SK-N-SH (cell line): ENCODE measurements around the gene SHLD1. TPM values are rescaled to one million over a fixed set of nuclear protein-coding genes. Genes with fewer than 3 reads are reported as not detected.

Experiments
- CTCF ChIA-PET: fragments of 300-600, 350-600 bp; formaldehyde crosslinking; extraction: SDS; loops from one replicate; lab custom pipeline; 2021; lab: Yijun Ruan, JAX
- POLR2A ChIA-PET: fragments of 350-600 bp; sonication (Branson Sonifier 250); formaldehyde crosslinking; extraction: SDS; loops from one replicate; lab custom pipeline; 2020; ENCODE audit warnings: antibody characterized with exemption, inconsistent platforms; lab: Yijun Ruan, JAX
- DNase-seq: peaks from one replicate; pipeline ENCODE4 v3.0.0; 2012
- H2AFZ ChIP-seq: fragments of 200-600 bp; sonication (generic); 2 replicates; pipeline ENCODE4 v1.8.1; 2016; ENCODE audit warnings: antibody characterized with exemption, mild to moderate bottlenecking, low read depth
- H3F3A ChIP-seq: fragments of 200-600 bp; sonication (generic); replicated peaks from 2 replicates; pipeline ENCODE3; 2016; ENCODE audit warnings: antibody characterized with exemption, mild to moderate bottlenecking; ENCODE audit not compliant: insufficient read depth
- H3K27ac ChIP-seq, 2 experiments: fragments of 200-500 bp in 1 of 2; fragments of 200-600 bp in 1 of 2; sonication (Bioruptor generic) in 1 of 2; sonication (generic), shearing (Covaris generic) in 1 of 2; 2 replicates each; pipeline versions ENCODE4 v1.5.1 to v1.6.1; 2014 to 2016; ENCODE audit warnings: low read depth in 2 of 2, inconsistent platforms in 1 of 2, low read length in 1 of 2, mild to moderate bottlenecking in 1 of 2, mixed read lengths in 1 of 2
- H3K27me3 ChIP-seq: fragments of 200-600 bp; sonication (generic), shearing (Covaris generic); 2 replicates; pipeline ENCODE4 v1.6.1; 2016; ENCODE audit warnings: mixed run types; ENCODE audit not compliant: insufficient read depth
- H3K36me3 ChIP-seq, 2 experiments: fragments of 200-500 bp in 1 of 2; fragments of 200-600 bp in 1 of 2; sonication (Bioruptor generic) in 1 of 2; sonication (generic) in 1 of 2; replicated peaks in 1 of 2; 2 replicates each; pipeline versions ENCODE3 to v1.5.1; 2014 to 2016; ENCODE audit warnings: low read length in 1 of 2, mild to moderate bottlenecking in 1 of 2; ENCODE audit not compliant: insufficient read depth in 2 of 2, control insufficient read depth in 1 of 2
- H3K4me1 ChIP-seq, 2 experiments: fragments of 200-500 bp in 1 of 2; fragments of 200-600 bp in 1 of 2; sonication (Bioruptor generic) in 1 of 2; sonication (generic), shearing (Covaris generic) in 1 of 2; 2 replicates each; pipeline versions ENCODE4 v1.5.1 to v1.6.1; 2014 to 2016; ENCODE audit warnings: low read depth in 1 of 2, low read length in 1 of 2, mixed run types in 1 of 2; ENCODE audit not compliant: insufficient read depth in 2 of 2, control insufficient read depth in 1 of 2
- H3K4me2 ChIP-seq: fragments of 200-600 bp; sonication (generic), shearing (Covaris generic); 2 replicates; pipeline ENCODE4 v1.6.1; 2017; ENCODE audit warnings: mixed run types
- H3K4me3 ChIP-seq, 2 experiments: fragments of 200-500 bp in 1 of 2; fragments of 200-600 bp in 1 of 2; sonication (Bioruptor generic) in 1 of 2; sonication (generic), shearing (Covaris generic) in 1 of 2; 2 replicates each; pipeline versions ENCODE4 v1.5.1 to v1.8.1; 2014 to 2016; ENCODE audit warnings: low read depth in 2 of 2, inconsistent platforms in 1 of 2, low read length in 1 of 2, mild to moderate bottlenecking in 1 of 2, mixed read lengths in 1 of 2, moderate library complexity in 1 of 2
- H3K79me2 ChIP-seq: fragments of 200-600 bp; sonication (generic); 2 replicates; pipeline ENCODE4 v1.8.1; 2017; ENCODE audit warnings: mild to moderate bottlenecking; ENCODE audit not compliant: insufficient read depth
- H3K9ac ChIP-seq: fragments of 200-600 bp; sonication (generic); 2 replicates; pipeline ENCODE4 v1.6.1; 2017; ENCODE audit warnings: mixed run types
- H3K9me2 ChIP-seq: fragments of 200-600 bp; sonication (generic); 2 replicates; pipeline ENCODE4 v1.6.1; 2017; ENCODE audit warnings: mixed run types
- H3K9me3 ChIP-seq: fragments of 200-600 bp; sonication (generic); 2 replicates; pipeline ENCODE4 v1.6.1; 2017; ENCODE audit warnings: mixed run types, mild to moderate bottlenecking, moderate library complexity
- H4K20me1 ChIP-seq: fragments of 200-600 bp; sonication (generic); 2 replicates; pipeline ENCODE4 v1.6.1; 2017; ENCODE audit warnings: mild to moderate bottlenecking, mixed run types; ENCODE audit not compliant: insufficient read depth
- CTCF ChIP-seq: fragments of 200-600 bp; sonication (generic); IDR thresholded peaks from 2 replicates; pipeline ENCODE4 v1.6.1; 2017; ENCODE audit warnings: antibody characterized with exemption, mild to moderate bottlenecking, moderate library complexity
- EP300 ChIP-seq, 2 experiments: IDR thresholded peaks; 2 replicates each; pipeline versions ENCODE4 v1.4.0 to v1.6.1; 2012; ENCODE audit warnings: borderline replicate concordance in 1 of 2, low read depth in 1 of 2, low read length in 1 of 2
- EZH2phosphoT487 ChIP-seq: fragments of 200-600 bp; sonication (generic); IDR thresholded peaks from 2 replicates; pipeline ENCODE4 v1.6.1; 2017; ENCODE audit warnings: low read depth, mixed run types, mild to moderate bottlenecking, antibody characterized with exemption, moderate library complexity, borderline replicate concordance
- RXRA ChIP-seq: IDR thresholded peaks from 2 replicates; pipeline ENCODE4 v1.4.0; 2012; ENCODE audit warnings: low read depth, mild to moderate bottlenecking, borderline replicate concordance
- USF1 ChIP-seq: IDR thresholded peaks from 2 replicates; pipeline ENCODE4 v1.4.0; 2012; ENCODE audit warnings: low read depth, borderline replicate concordance
- ZBTB33 ChIP-seq: IDR thresholded peaks from 2 replicates; pipeline ENCODE4 v1.4.0; 2012; ENCODE audit warnings: low read depth, borderline replicate concordance
- WGBS: methylation state at CpG from one replicate; pipeline ENCODE4 v1.1.6; 2017; ENCODE audit warnings: low lambda C conversion rate; 5-methylcytosine and 5-hydroxymethylcytosine counted together
- polyA plus RNA-seq, 3 experiments: library from polyadenylated mRNA; depleted of rRNA; stranded (reverse); fragments of >200 nt; gene quantifications; 2 replicates each; pipeline ENCODE4 v1.2.3, GENCODE V29; 2012

SHLD1 gene
- polyA plus RNA-seq, 1 of the 3 experiments (the other 2 are of a cell fraction), result 4.5 TPM

- Histone ChIP-seq H3K4me2 (no peak overlapping the region), H3K9me2 (no peaks in the 10 kb centered on the region), H3K4me1 (peaks cover 0 to 2% of the 10 kb centered on the region in 2 experiments; a peak in 1 of 4 replicates), H3K27me3 (no peaks in the 10 kb centered on the region), H3F3A (no peaks in the 10 kb centered on the region), H3K9me3 (no peaks in the 10 kb centered on the region), H2AFZ (no peak overlapping the region), H3K4me3 (no peak overlapping the region), H3K9ac (no peak overlapping the region), H3K79me2 (no peaks in the 10 kb centered on the region), H4K20me1 (no peaks in the 10 kb centered on the region), H3K36me3 (no peaks in the 10 kb centered on the region), H3K27ac (no peak overlapping the region)
- CTCF ChIA-PET, result interaction anchor here (1.1 to 1.2 kb wide), 2 partner anchors 11 to 25 kb away, joined by 3 to 4 read pairs; no protein-coding TSS in a partner anchor
- POLR2A ChIA-PET, result no interaction called here
- DNase-seq, result no peak
- 97% methylated on average over 4 of the region's 4 CpGs for WGBS
- TF ChIP-seq ZBTB33, result no peak
- TF ChIP-seq EZH2phosphoT487, result no peak
- no peak for TF ChIP-seq EP300 (IDR thresholded peaks at IDR 0.05; ENCODE audit: borderline replicate concordance in 1 of 2, low read depth in 1 of 2, low read length in 1 of 2)
Measured at GRCh38 chr20:5751856-5752255, 1.7 kb downstream of the SHLD1 start.

- ChIA-PET POLR2A (no interaction called here), CTCF (interaction anchor here (1.6 kb wide), 1 partner anchor 224 kb away, joined by 3 read pairs; no protein-coding TSS in a partner anchor)
- no peak for DNase-seq
- 96% methylated on average over 7 of the region's 7 CpGs for WGBS
- H3K4me1 ChIP-seq, result peaks cover 0 to 2% of the 10 kb centered on the region in 2 experiments; a peak in 1 of 4 replicates
- no peaks in the 10 kb centered on the region for H3K9me3 ChIP-seq
- H3K36me3 ChIP-seq, result no peaks in the 10 kb centered on the region
- no peaks in the 10 kb centered on the region for H3K9me2 ChIP-seq
- H4K20me1 ChIP-seq, result no peaks in the 10 kb centered on the region
- H3K27ac ChIP-seq, result no peak overlapping the region
- H3K79me2 ChIP-seq, result no peaks in the 10 kb centered on the region
- no peak overlapping the region for H3K4me2 ChIP-seq
- TF ChIP-seq CTCF, result no peak
- no peak for TF ChIP-seq EP300 (IDR thresholded peaks at IDR 0.05; ENCODE audit: borderline replicate concordance in 1 of 2, low read depth in 1 of 2, low read length in 1 of 2)
- no peak for TF ChIP-seq RXRA
- no peak for TF ChIP-seq USF1
- H3K4me3 ChIP-seq, result no peak overlapping the region
- H3K9ac ChIP-seq, result no peak overlapping the region
- no peaks in the 10 kb centered on the region for H3F3A ChIP-seq
- H3K27me3 ChIP-seq, result no peaks in the 10 kb centered on the region
- H2AFZ ChIP-seq, result no peak overlapping the region
Measured at GRCh38 chr20:5753814-5754213, 3.6 kb downstream of the SHLD1 start.
